ENCODE measurements around the gene PML. TPM values are rescaled to one million over a fixed set of nuclear protein-coding genes. Genes with fewer than 3 reads are reported as not detected.

The PML gene, protein sequence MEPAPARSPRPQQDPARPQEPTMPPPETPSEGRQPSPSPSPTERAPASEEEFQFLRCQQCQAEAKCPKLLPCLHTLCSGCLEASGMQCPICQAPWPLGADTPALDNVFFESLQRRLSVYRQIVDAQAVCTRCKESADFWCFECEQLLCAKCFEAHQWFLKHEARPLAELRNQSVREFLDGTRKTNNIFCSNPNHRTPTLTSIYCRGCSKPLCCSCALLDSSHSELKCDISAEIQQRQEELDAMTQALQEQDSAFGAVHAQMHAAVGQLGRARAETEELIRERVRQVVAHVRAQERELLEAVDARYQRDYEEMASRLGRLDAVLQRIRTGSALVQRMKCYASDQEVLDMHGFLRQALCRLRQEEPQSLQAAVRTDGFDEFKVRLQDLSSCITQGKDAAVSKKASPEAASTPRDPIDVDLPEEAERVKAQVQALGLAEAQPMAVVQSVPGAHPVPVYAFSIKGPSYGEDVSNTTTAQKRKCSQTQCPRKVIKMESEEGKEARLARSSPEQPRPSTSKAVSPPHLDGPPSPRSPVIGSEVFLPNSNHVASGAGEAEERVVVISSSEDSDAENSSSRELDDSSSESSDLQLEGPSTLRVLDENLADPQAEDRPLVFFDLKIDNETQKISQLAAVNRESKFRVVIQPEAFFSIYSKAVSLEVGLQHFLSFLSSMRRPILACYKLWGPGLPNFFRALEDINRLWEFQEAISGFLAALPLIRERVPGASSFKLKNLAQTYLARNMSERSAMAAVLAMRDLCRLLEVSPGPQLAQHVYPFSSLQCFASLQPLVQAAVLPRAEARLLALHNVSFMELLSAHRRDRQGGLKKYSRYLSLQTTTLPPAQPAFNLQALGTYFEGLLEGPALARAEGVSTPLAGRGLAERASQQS
- 36.9 and 47.2 TPM in 2 replicates for total RNA-seq (2014; rRNA removed; shearing (Covaris generic))

- DNase-seq (ENCODE audit: low spot score): peak; percentile 96
Measured at GRCh38 chr15:73994413-73994883, at the start of gene PML. Gene PML, plus strand, starts transcription at chr15:73994716. Its CDS starts 97 bp downstream, at chr15:73994813.

- DNase-seq (ENCODE audit: low spot score): no peak
Measured at GRCh38 chr15:73945130-73945508, 49.4 kb upstream of the PML start.

GRCh38 chr15:73946046-73946721 lies 48.3 kb upstream of the PML start:
- no peak for DNase-seq (ENCODE audit: low spot score)

DNA sequence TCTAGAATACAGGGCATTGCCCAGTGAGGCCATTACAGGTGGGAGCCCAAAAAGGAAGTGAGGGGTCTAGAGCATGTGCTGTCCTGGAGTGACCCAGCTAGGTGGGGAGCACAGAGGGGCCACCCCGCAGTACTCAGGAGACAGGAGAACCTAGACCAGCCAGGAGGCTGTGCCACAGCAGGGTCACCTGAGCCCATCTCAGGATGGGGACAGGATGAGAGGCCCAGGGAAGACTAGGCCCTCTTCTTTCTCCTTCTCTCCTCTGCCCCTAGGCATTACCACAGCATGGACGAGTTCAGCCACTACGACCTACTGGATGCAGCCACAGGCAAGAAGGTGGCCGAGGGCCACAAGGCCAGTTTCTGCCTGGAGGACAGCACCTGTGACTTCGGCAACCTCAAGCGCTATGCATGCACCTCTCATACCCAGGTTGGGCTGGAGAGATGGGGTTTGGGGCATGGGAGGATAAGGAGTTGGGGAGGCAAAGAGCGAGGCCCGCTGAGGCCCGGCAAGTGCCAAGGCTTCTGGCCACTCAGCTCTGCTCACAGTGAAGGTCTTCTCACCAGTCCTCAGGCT lies 47.6 kb upstream of the PML start:
- no peak for DNase-seq (ENCODE audit: low spot score)

- no peak for DNase-seq (ENCODE audit: low spot score)
Measured at GRCh38 chr15:73947651-73948050, 46.9 kb upstream of the PML start.

DNA sequence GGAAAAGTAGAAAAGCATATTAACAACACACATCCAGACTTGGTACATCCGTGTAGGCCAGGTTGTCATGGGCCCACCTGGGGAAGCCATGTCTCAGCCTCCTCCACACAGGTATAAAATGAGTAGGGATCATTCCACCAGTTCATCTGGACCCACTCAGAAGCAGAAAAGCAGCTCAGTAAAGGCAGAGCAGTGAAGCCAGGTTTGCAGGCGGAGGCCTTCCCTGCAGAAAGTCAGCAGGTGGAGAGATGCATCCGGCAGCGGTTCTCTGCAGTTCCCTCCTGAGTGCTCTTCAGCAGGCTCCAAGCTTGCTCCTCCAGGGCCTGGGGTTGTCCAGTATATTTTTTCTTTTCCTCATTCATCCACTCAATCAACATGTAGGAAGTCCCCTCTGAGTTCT lies 46.1 kb upstream of the PML start:
- no peak for DNase-seq (ENCODE audit: low spot score)

GRCh38 chr15:73948982-73949381 lies 45.5 kb upstream of the PML start:
- DNase-seq (ENCODE audit: low spot score): no peak

GRCh38 chr15:73949496-73949895 lies 45.0 kb upstream of the PML start:
- no peak for DNase-seq (ENCODE audit: low spot score)

DNA sequence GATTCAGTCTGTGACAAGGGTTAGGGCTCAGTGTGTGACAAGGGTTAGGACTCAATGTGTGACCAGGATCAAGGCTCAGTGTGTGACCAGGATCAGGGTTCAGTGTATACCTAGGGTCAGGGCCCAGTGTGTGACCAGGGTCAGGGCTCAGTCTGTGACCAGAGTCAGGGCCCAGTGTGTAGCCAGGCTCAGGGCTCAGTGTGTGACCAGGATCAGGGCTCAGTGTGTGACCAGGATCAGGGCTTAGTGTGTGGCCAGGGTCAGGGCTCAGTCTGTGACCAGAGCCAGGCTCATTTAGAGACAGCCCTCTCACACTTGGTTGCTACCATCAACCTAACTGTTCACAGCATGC lies 44.1 kb upstream of the PML start:
- DNase-seq (ENCODE audit: low spot score): no peak

DNA sequence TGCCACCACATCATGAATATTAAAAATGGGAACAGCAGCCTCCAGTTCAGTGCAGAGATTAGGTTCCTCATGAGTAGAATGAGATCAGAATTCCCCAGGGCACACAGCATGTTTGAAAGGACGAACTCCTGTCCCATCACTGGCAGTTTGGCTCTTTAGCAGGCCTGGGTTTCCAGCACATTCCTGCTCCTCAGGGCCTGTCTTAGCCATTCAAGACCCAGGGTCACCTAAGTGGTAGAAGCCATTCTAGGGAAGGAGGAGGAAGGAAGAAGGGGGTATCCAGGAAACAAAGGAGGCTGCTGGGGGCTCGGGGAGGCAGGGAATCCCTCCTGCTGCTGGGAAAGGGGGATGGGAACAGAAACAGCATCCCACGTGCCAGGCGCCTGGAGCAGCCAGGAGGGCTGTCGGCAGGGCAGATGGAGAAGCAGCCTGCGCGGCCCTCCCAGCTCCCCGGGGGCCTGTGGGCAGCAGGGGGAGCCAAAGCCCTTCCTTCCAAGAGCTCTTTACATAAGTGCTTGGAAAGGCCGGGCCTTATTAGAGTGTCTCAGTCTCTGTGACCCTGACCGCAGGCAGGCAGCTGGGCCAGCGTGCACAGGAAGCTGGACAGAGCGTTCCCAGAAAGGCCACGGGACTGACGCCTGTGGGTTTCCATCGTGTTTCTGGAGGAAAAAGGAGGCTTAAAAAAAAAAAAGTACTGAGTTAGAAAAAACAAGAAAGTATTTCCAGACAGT lies 43.5 kb upstream of the PML start:
- DNase-seq (ENCODE audit: low spot score): peak; percentile 93

GRCh38 chr15:73951601-73952000 lies 42.9 kb upstream of the PML start:
- no peak for DNase-seq (ENCODE audit: low spot score)

DNA sequence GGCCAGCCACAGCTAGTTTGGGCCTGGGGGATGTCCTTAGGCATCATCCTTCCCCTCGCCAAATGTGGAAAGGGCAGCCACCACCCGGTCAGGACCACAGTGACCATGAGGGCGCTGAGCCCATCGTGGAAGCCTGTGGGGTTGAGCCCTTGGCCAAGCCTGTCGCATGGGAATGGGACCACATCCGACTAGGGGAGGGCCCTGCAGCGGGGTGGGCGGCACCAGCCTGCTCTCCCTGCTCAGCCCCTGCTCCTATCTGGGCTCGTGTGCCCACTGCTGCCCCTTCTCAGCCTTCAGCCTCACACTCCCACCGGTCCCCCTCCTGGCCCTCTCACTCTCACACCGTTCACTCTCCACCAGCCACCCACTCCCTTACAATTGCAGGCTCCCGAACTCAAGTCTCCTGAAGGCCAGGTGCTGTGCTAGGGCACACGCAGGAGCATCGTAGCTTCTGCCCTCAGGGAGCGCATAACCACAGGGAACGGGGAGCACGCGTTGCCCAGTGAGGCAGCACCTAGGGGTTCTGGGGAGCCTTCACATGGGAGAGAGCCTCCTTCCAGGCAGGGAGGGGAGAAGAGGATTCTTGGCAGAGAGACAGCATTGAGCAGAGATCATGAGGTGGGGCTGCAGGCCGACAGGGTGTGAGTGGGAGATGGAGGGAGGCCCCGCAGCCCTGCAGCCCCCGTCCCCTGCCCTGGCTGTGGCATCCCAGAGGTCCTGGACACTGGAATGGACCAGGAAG lies 42.2 kb upstream of the PML start:
- no peak for DNase-seq (ENCODE audit: low spot score)

GRCh38 chr15:73952913-73953750 lies 41.4 kb upstream of the PML start:
- no peak for DNase-seq (ENCODE audit: low spot score)

- no peak for DNase-seq (ENCODE audit: low spot score)
Measured at GRCh38 chr15:73954188-73955145, 40.0 kb upstream of the PML start.

DNA sequence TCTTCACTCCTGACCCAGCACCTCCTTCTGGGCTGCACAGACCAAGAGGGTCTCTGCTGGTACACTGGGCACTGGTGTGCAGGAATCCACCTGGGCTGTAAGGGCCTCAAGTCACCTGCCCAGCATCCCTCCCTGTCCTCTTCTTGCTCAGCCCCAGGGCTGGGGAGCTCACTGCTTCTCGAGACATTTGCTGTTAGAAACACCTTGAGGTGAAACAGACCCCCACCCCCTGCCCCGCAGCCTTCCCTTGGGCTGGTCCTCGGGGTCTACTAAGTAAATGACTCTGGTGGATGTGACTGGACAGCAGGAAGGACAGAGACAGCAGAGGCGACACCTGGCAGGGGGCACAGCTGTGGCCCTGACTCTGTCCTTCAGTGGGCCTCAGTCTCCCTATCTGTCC lies 39.2 kb upstream of the PML start:
- no peak for DNase-seq (ENCODE audit: low spot score)

DNA sequence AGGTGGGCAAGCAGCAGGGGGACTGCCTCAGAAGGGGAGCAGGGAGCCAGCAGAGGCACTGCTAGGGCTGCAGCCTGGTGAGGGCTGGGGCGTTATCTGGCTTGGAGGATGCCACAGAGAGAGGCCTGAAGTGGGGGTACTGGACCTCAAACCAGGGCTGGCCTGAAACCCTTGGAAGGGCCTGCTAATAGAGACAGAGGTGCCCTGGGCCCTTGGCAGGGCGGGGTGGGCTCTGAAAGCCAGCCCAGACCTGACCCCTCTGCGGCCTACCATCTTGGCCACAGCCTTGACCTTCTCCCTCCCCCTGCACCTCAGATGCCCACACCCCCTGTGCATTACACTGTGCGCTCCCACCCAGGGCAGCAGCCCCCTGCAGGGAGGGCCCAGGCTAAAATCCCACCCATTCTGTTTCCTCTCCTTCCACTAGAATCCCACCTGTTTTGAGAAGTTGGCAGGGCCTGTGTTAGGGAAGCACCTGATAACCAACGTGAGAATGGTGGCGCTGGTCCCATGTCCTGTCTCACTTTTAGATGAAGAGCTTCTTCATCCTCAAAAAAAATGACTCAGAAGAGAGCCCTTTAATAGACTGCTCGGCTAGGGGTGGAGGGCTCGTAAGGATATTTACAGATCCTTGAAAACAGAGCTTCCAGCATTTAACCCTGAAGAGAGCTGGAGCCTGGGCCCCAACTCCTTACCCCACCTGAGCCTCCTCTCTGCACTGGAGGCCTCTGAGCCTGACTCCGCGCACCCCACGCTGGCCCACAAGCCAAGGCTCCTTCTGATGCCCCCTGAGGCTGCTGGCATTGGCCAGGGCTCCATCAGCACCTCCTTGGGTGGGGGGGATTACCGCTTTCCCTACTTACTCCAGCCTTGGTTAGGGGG lies 38.4 kb upstream of the PML start:
- no peak for DNase-seq (ENCODE audit: low spot score)

GRCh38 chr15:73956743-73957135 lies 37.8 kb upstream of the PML start:
- peak; percentile 74 for DNase-seq (ENCODE audit: low spot score)
